Neural progenitor cell (in vitro differentiated cells): ENCODE results near the gene RNF13. TPM values are rescaled to one million over a fixed set of nuclear protein-coding genes. Genes with fewer than 3 reads are reported as not detected.
"Not testable (repeated sequence)": the region's sequence is repeated elsewhere in the genome, so short reads cannot be mapped to it uniquely, and the experiment has no call there.

Experiments used
- DNase-seq: peaks from one replicate; pipeline ENCODE4 v3.0.0-alpha.2; 2016; ENCODE audit warnings: low spot score
- H2AFZ ChIP-seq: fragments of 200-600 bp; sonication (generic); replicated peaks from 2 replicates; pipeline ENCODE4 v1.6.1; 2016; ENCODE audit warnings: antibody characterized with exemption
- H3F3A ChIP-seq: fragments of 200-600 bp; sonication (generic); 2 replicates; pipeline ENCODE4 v1.6.1; 2016; ENCODE audit warnings: antibody characterized with exemption, low read depth
- H3K27ac ChIP-seq: fragments of 200-600 bp; sonication (generic); 2 replicates; pipeline ENCODE4 v1.5.1; 2016; ENCODE audit warnings: mild to moderate bottlenecking
- H3K27me3 ChIP-seq: fragments of 200-600 bp; sonication (generic); 2 replicates; pipeline ENCODE4 v1.6.1; 2016; ENCODE audit warnings: mild to moderate bottlenecking, moderate library complexity
- H3K36me3 ChIP-seq: fragments of 200-600 bp; sonication (generic); 2 replicates; pipeline ENCODE4 v1.5.1; 2016
- H3K4me1 ChIP-seq: fragments of 200-600 bp; sonication (generic); 2 replicates; pipeline ENCODE4 v1.6.1; 2016; ENCODE audit warnings: mixed run types
- H3K4me2 ChIP-seq: fragments of 200-600 bp; sonication (generic); 2 replicates; pipeline ENCODE4 v1.6.1; 2016
- H3K4me3 ChIP-seq: fragments of 200-600 bp; sonication (generic); 2 replicates; pipeline ENCODE4 v1.5.1; 2016
- H3K79me2 ChIP-seq: fragments of 200-600 bp; sonication (generic); 2 replicates; pipeline ENCODE4 v1.6.1; 2016; ENCODE audit warnings: low read depth
- H3K9ac ChIP-seq: fragments of 200-600 bp; sonication (generic); 2 replicates; pipeline ENCODE4 v1.6.1; 2016
- H3K9me3 ChIP-seq: fragments of 200-600 bp; sonication (generic); 2 replicates; pipeline ENCODE4 v1.5.1; 2016; ENCODE audit warnings: low read depth
- H4K20me1 ChIP-seq: fragments of 200-600 bp; sonication (generic); 2 replicates; pipeline ENCODE4 v1.6.1; 2016; ENCODE audit warnings: low read depth
- H3K27ac Mint-ChIP-seq: 3 replicates; pipeline ENCODE4 v1.8.0; 2021; ENCODE audit warnings: mixed read lengths
- H3K27me3 Mint-ChIP-seq: 2 replicates; pipeline ENCODE4 v1.8.0; 2022; ENCODE audit warnings: low read depth, mild to moderate bottlenecking, inconsistent platforms, moderate library complexity, mixed read lengths; ENCODE audit not compliant: insufficient read depth
- H3K36me3 Mint-ChIP-seq: 3 replicates; pipeline ENCODE4 v1.8.0; 2021; ENCODE audit warnings: mixed read lengths
- H3K4me1 Mint-ChIP-seq: 3 replicates; pipeline ENCODE4 v1.8.0; 2021; ENCODE audit warnings: mixed read lengths
- H3K4me3 Mint-ChIP-seq: 3 replicates; pipeline ENCODE4 v1.8.0; 2021; ENCODE audit warnings: mild to moderate bottlenecking, moderate library complexity, mixed read lengths
- H3K9me3 Mint-ChIP-seq: 3 replicates; pipeline ENCODE4 v1.8.0; 2020; ENCODE audit warnings: mixed read lengths
- EZH2 ChIP-seq: fragments of 200-600 bp; sonication (generic); IDR thresholded peaks from 2 replicates; pipeline ENCODE4 v1.6.1; 2017; ENCODE audit warnings: antibody characterized with exemption, mild to moderate bottlenecking, moderate library complexity
- EZH2phosphoT487 ChIP-seq: fragments of 200-600 bp; sonication (generic); IDR thresholded peaks from 2 replicates; pipeline ENCODE4 v1.6.1; 2017; ENCODE audit warnings: antibody characterized with exemption
- total RNA-seq: library from RNA; depleted of rRNA; stranded (reverse); fragments of >200 nt; gene quantifications from 2 replicates; pipeline ENCODE4 v1.2.3, GENCODE V29; 2015; ENCODE audit warnings: low replicate concordance
- TF ChIP-seq, protein P1 (sequence below): fragments of 200-600 bp; sonication (generic); IDR thresholded peaks from 2 replicates; pipeline ENCODE4 v1.5.1; 2017; ENCODE audit warnings: antibody characterized with exemption, mild to moderate bottlenecking

RNF13 gene
- total RNA-seq, 1 donor from 2014 or later = 45.2 TPM

DNA sequence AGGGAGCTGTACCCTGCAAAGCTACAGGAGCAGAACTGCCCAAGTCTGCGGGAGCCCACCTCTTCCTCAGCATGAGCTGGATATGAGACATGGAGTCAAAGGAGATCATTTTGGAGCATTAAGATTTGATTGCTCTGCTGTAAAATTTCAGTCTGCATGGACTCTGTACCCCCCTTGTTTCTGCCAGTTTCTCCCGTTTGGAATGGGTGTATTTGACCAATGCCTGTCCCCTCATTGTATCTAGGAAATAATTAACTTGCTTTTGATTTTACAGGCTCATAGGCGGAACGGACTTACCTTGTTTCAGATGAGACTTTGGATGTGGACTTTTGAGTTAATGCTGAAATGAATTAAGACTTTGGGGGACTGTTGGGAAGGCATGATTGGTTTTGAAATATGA, 18.3 kb downstream of the RNF13 start:
- no peak overlapping the region for H3K4me3 Mint-ChIP-seq
- peaks cover 2% of the 10 kb centered on the region for H3K27me3 Mint-ChIP-seq

DNA sequence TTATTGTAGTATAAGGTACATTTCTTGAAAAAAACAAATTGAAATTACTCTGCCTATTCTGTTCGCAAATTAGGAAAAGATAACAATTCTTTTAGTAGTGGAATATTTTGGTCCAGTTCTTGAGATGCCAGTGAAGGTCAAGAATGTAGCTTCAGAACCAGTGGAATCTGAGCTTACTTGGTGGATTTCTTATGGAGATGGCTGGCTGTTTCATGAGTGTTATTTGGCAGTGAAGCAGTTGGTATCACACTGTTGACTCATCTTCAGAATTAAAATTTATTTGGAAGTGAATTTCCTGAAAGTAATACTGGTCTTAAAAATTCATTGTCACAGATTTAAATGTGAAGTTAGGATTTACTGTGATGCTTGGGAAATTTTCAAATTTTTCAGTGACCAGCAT, 19.1 kb downstream of the RNF13 start:
- Mint-ChIP-seq H3K4me3 (no peak overlapping the region), H3K9me3 (peaks cover 64% of the 10 kb centered on the region), H3K27me3 (peaks cover 2% of the 10 kb centered on the region), H3K27ac (no peak overlapping the region), H3K4me1 (no peaks in the 10 kb centered on the region), H3K36me3 (peaks cover 11% of the 10 kb centered on the region)
- no peak for DNase-seq
- Histone ChIP-seq H3K4me2 (no peak overlapping the region), H3K27ac (no peak overlapping the region), H3K4me1 (no peaks in the 10 kb centered on the region), H3K27me3 (no peaks in the 10 kb centered on the region), H3K9me3 (peaks cover 26% of the 10 kb centered on the region), H3K4me3 (no peak overlapping the region), H4K20me1 (no peaks in the 10 kb centered on the region), H3K79me2 (peaks cover 49% of the 10 kb centered on the region), H3K36me3 (no peaks in the 10 kb centered on the region), H2AFZ (no peak overlapping the region), H3F3A (no peaks in the 10 kb centered on the region), H3K9ac (no peak overlapping the region)
- TF ChIP-seq EZH2 (no peak), EZH2phosphoT487 (no peak)
- TF ChIP-seq, protein P1, sequence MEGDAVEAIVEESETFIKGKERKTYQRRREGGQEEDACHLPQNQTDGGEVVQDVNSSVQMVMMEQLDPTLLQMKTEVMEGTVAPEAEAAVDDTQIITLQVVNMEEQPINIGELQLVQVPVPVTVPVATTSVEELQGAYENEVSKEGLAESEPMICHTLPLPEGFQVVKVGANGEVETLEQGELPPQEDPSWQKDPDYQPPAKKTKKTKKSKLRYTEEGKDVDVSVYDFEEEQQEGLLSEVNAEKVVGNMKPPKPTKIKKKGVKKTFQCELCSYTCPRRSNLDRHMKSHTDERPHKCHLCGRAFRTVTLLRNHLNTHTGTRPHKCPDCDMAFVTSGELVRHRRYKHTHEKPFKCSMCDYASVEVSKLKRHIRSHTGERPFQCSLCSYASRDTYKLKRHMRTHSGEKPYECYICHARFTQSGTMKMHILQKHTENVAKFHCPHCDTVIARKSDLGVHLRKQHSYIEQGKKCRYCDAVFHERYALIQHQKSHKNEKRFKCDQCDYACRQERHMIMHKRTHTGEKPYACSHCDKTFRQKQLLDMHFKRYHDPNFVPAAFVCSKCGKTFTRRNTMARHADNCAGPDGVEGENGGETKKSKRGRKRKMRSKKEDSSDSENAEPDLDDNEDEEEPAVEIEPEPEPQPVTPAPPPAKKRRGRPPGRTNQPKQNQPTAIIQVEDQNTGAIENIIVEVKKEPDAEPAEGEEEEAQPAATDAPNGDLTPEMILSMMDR = no peak

More for the DNA sequence above, 18.3 kb downstream of the RNF13 start:
- Histone ChIP-seq H3K27ac (no peak overlapping the region), H3K4me2 (no peak overlapping the region), H4K20me1 (no peaks in the 10 kb centered on the region), H3F3A (no peaks in the 10 kb centered on the region), H3K79me2 (peaks cover 57% of the 10 kb centered on the region), H3K36me3 (no peaks in the 10 kb centered on the region), H3K27me3 (no peaks in the 10 kb centered on the region), H3K9ac (no peak overlapping the region), H3K9me3 (peaks cover 26% of the 10 kb centered on the region), H2AFZ (no peak overlapping the region), H3K4me3 (no peak overlapping the region), H3K4me1 (no peaks in the 10 kb centered on the region)
- DNase-seq = no peak
- H3K36me3 Mint-ChIP-seq = peaks cover 8% of the 10 kb centered on the region
- TF ChIP-seq EZH2phosphoT487 = no peak
- no peak overlapping the region for H3K27ac Mint-ChIP-seq
- H3K4me1 Mint-ChIP-seq = no peaks in the 10 kb centered on the region
- H3K9me3 Mint-ChIP-seq = peaks cover 58% of the 10 kb centered on the region

DNA sequence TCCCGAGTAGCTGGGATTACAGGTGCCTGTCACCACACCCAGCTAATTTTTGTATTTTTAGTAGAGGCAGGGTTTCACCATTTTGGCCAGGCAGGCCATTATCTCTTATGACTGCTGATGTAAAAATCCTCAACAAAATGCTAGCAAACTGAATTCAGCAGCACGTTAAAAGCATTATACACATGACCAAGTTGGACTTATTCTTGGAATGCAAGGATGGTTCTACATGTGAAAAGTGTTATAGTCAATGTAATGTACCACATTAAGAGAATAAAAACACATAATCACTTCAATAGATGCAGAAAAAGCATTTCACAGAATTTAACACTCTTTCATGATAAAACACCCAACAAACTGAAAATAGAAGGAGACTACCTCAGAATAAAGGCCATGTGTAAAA, 20.2 kb downstream of the RNF13 start:
- no peak for DNase-seq
- H3K9me3 ChIP-seq = peaks cover 26% of the 10 kb centered on the region

DNA sequence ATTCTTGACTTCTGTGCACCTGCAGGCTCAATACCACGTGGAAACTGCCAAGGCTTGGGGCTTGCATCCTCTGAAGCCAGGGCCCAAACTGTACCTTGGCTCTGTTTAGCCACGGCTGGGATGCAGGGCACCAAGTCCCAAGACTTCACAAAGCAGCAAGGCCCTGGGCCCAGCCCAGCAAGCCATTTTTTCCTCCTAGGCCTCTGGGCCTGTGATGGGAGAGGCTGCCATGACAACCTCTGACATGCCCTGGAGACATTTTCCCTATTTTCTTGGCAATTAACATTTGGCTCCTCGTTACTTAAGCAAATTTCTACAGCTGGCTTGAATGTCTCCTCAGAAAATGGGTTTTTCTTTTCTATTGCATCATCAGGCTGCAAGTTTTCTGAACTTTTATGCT, 25.5 kb downstream of the RNF13 start:
- H3K9ac ChIP-seq, H3K4me1 Mint-ChIP-seq, H3K9me3 ChIP-seq, H3K27me3 Mint-ChIP-seq, H2AFZ ChIP-seq, H3K4me3 Mint-ChIP-seq, H3K36me3 ChIP-seq, H4K20me1 ChIP-seq, H3K4me1 ChIP-seq, DNase-seq, H3K27ac Mint-ChIP-seq, H3K27ac ChIP-seq, H3K4me2 ChIP-seq, H3K27me3 ChIP-seq, H3K4me3 ChIP-seq, H3F3A ChIP-seq: not testable (repeated sequence)
- Mint-ChIP-seq H3K36me3 (peaks cover 25% of the 10 kb centered on the region), H3K9me3 (peaks cover 52% of the 10 kb centered on the region)
- peaks cover 35% of the 10 kb centered on the region for H3K79me2 ChIP-seq

More for the DNA sequence above, 20.2 kb downstream of the RNF13 start:
- Histone ChIP-seq H4K20me1 (no peaks in the 10 kb centered on the region), H3K27ac (no peak overlapping the region), H3F3A (no peaks in the 10 kb centered on the region), H3K9ac (no peak overlapping the region), H2AFZ (no peak overlapping the region), H3K79me2 (peaks cover 42% of the 10 kb centered on the region), H3K4me1 (no peaks in the 10 kb centered on the region), H3K4me2 (no peak overlapping the region), H3K36me3 (no peaks in the 10 kb centered on the region), H3K4me3 (no peak overlapping the region), H3K27me3 (no peaks in the 10 kb centered on the region)
- Mint-ChIP-seq H3K9me3 (peaks cover 73% of the 10 kb centered on the region), H3K4me1 (no peaks in the 10 kb centered on the region), H3K27ac (no peak overlapping the region), H3K36me3 (peaks cover 20% of the 10 kb centered on the region), H3K27me3 (peaks cover 2% of the 10 kb centered on the region), H3K4me3 (no peak overlapping the region)
- no peak for TF ChIP-seq EZH2
- TF ChIP-seq, protein P1 = no peak
- no peak for TF ChIP-seq EZH2phosphoT487

DNA sequence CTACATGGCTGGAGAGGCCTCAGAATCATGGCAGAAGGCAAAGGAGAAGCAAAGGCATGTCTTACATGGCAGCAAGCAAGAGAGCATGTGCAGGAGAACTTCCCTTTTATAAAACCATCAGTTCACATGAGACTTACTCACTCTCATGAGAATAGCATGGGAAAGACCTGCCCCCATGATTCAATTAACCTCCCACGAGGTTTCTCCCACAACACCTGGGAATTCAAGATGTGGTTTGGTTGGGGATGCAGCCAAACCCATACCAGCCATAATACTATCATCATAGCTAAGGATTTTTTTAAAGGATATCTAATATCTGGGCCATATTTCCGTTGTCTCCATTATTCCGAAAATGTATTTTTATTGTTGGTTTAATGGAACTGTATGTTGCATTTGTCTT, 26.5 kb downstream of the RNF13 start:
- not testable (repeated sequence) for H3K9me3 ChIP-seq, H2AFZ ChIP-seq, H3K4me3 ChIP-seq, H3K27me3 ChIP-seq, H4K20me1 ChIP-seq, H3K4me3 Mint-ChIP-seq, H3K9ac ChIP-seq, H3K27ac Mint-ChIP-seq, H3K4me1 Mint-ChIP-seq, DNase-seq, H3K4me1 ChIP-seq, H3K27me3 Mint-ChIP-seq, H3K4me2 ChIP-seq, H3K27ac ChIP-seq, H3F3A ChIP-seq, H3K36me3 ChIP-seq
- peaks cover 44% of the 10 kb centered on the region for H3K9me3 Mint-ChIP-seq
- peaks cover 42% of the 10 kb centered on the region for H3K79me2 ChIP-seq
- peaks cover 25% of the 10 kb centered on the region for H3K36me3 Mint-ChIP-seq
